OCI-LY3 (cell line): ENCODE measurements around the gene MCAT.

Experiments used
- CTCF ChIP-seq: fragments of 200-600, 300-600 bp; sonication (generic); IDR thresholded peaks from 2 replicates; pipeline ENCODE4 v1.5.1; 2014; ENCODE audit warnings: antibody characterized with exemption, low read length, low read depth
- EZH2phosphoT487 ChIP-seq: fragments of 200-600 bp; shearing (Covaris generic); IDR thresholded peaks from 2 replicates; pipeline ENCODE4 v1.6.1; 2018; ENCODE audit warnings: antibody characterized with exemption, mixed run types, low read depth

GRCh38 chr22:43168471-43169309 is 25.5 kb upstream of the MCAT start:
- TF ChIP-seq CTCF (no peak), EZH2phosphoT487 (no peak)
